OCI-LY3 (cell line): ENCODE measurements around the gene CYP27B1.

ENCODE experiments used
- CTCF ChIP-seq: fragments of 200-600, 300-600 bp; sonication (generic); IDR thresholded peaks from 2 replicates; pipeline ENCODE4 v1.5.1; 2014; ENCODE audit warnings: antibody characterized with exemption, low read length, low read depth
- EZH2phosphoT487 ChIP-seq: fragments of 200-600 bp; shearing (Covaris generic); IDR thresholded peaks from 2 replicates; pipeline ENCODE4 v1.6.1; 2018; ENCODE audit warnings: antibody characterized with exemption, mixed run types, low read depth

- TF ChIP-seq CTCF (no peak), EZH2phosphoT487 (no peak)
Measured at GRCh38 chr12:57717846-57718640, 48.8 kb downstream of the CYP27B1 start.
